Measurements from ENCODE around the gene WASF3. TPM values are rescaled to one million over a fixed set of nuclear protein-coding genes. Genes with fewer than 3 reads are reported as not detected.

WASF3 gene
- total and polyA plus RNA-seq, 10 of the 15 experiments (the other 5 are each of a cell fraction or from before 2014, with no cell fraction given), result under 0.01 to 0.10 (median 0.01) TPM; not detected in 7

DNA sequence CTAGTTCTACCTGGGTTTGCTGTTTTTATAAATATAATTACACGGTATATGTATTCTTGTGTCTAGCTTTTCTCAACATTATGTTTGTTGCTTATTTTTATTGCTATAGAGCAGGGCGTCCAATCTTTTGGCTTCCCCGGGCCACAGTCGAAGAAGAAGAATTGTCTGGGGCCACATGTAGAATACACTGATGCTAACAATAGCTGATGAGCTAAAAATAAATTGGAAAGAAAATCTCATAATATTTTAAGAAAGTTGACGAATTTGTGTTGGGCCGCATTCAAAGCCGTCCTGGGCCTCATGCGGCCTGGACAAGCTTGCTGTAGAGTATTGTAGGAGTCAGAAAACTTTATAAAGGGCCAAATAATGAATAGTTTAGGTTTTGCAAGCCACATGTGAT, 169.2 kb downstream of the WASF3 start (continued):
- no peak for TF ChIP-seq CBX3 (IDR thresholded peaks at IDR 0.05; ENCODE audit: borderline replicate concordance, low read depth)
- no peak for TF ChIP-seq RUNX3 (IDR thresholded peaks at IDR 0.05; ENCODE audit: low read length)
- no peak for TF ChIP-seq FOXK2 (IDR thresholded peaks at IDR 0.05)
- TF ChIP-seq, protein P1, sequence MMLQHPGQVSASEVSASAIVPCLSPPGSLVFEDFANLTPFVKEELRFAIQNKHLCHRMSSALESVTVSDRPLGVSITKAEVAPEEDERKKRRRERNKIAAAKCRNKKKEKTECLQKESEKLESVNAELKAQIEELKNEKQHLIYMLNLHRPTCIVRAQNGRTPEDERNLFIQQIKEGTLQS (IDR thresholded peaks at IDR 0.05; ENCODE audit: borderline replicate concordance, extremely low read depth, low read depth, low read length), result no peak
- no peak for TF ChIP-seq ZSCAN29 (IDR thresholded peaks at IDR 0.05)

DNA sequence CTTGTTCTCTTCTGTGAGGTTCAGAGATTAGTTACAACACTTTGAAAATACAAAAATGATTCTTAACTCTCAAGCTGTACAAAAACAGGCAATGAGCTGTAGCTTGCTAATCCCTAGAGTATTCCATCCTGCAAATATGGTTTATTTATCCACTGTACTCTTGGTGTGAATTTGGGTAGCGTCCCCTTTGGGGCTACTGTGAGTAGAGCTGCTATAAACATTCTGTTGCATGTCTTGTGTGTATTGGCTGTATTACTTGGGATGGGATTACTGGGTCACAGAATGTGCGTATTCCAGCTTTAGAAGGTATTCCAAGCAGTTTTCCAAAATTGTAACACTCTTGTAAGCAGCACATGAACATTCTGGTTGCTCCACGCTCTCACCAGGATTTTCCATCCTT, 169.6 kb downstream of the WASF3 start:
- intact Hi-C loops (cut with micrococcal nuclease; ENCODE audit: unreplicated experiment) (no loop called here), in situ Hi-C loops (cut with MboI) (no loop called here)
- no peak for FAIRE-seq
- H3K9me3 ChIP-seq (replicated peaks; ENCODE audit: control insufficient read depth, insufficient read depth, low read length), result no peaks in the 10 kb centered on the region
- no peak for ATAC-seq
- CTCF ChIA-PET, result no interaction called here
- POLR2A ChIA-PET, result no interaction called here
- H3K27ac ChIP-seq (ENCODE audit: control insufficient read depth, insufficient read depth), result no peak overlapping the region
- H4K20me1 ChIP-seq (ENCODE audit: control insufficient read depth, insufficient read depth), result no peaks in the 10 kb centered on the region
- no peaks in the 10 kb centered on the region for H3K4me1 ChIP-seq (ENCODE audit: control insufficient read depth, insufficient read depth, low read length)
- no peaks in the 10 kb centered on the region for H3K79me2 ChIP-seq (ENCODE audit: control insufficient read depth, insufficient read depth, low read length)
- no TSS peak for BruUV-seq (replicated peaks)
- H3K4me3 ChIP-seq, result no peak overlapping the region
- SMC1A ChIA-PET (ENCODE audit: uncharacterized antibody, unreplicated experiment), result no interaction called here
- RAD21 ChIA-PET (ENCODE audit: unreplicated experiment), result no interaction called here
- WGBS (ENCODE audit: insufficient coverage, insufficient replicate concordance, low lambda C conversion rate, missing lambda C conversion rate), result 2% methylated on average over 3 of the region's 3 CpGs
- DNase-seq (ENCODE audit: low read depth, low spot score), result no peak
- H3K27me3 ChIP-seq (replicated peaks in 1 of 2; ENCODE audit: control insufficient read depth in 2 of 2, insufficient read depth in 2 of 2, low read length in 1 of 2), result no peaks in the 10 kb centered on the region
- TF ChIP-seq, protein P2, sequence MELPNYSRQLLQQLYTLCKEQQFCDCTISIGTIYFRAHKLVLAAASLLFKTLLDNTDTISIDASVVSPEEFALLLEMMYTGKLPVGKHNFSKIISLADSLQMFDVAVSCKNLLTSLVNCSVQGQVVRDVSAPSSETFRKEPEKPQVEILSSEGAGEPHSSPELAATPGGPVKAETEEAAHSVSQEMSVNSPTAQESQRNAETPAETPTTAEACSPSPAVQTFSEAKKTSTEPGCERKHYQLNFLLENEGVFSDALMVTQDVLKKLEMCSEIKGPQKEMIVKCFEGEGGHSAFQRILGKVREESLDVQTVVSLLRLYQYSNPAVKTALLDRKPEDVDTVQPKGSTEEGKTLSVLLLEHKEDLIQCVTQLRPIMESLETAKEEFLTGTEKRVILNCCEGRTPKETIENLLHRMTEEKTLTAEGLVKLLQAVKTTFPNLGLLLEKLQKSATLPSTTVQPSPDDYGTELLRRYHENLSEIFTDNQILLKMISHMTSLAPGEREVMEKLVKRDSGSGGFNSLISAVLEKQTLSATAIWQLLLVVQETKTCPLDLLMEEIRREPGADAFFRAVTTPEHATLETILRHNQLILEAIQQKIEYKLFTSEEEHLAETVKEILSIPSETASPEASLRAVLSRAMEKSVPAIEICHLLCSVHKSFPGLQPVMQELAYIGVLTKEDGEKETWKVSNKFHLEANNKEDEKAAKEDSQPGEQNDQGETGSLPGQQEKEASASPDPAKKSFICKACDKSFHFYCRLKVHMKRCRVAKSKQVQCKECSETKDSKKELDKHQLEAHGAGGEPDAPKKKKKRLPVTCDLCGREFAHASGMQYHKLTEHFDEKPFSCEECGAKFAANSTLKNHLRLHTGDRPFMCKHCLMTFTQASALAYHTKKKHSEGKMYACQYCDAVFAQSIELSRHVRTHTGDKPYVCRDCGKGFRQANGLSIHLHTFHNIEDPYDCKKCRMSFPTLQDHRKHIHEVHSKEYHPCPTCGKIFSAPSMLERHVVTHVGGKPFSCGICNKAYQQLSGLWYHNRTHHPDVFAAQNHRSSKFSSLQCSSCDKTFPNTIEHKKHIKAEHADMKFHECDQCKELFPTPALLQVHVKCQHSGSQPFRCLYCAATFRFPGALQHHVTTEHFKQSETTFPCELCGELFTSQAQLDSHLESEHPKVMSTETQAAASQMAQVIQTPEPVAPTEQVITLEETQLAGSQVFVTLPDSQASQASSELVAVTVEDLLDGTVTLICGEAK (IDR thresholded peaks at IDR 0.05; ENCODE audit: borderline replicate concordance), result no peak
- TF ChIP-seq NRF1 (conservative IDR thresholded peaks at IDR 0.05; ENCODE audit: low read depth, low read length) (no peak), CREB1 (IDR thresholded peaks at IDR 0.05; ENCODE audit: low read depth) (no peak), ZNF24 (IDR thresholded peaks at IDR 0.05) (no peak), MEF2A (IDR thresholded peaks at IDR 0.05; ENCODE audit: insufficient read depth, low read depth, low read length) (no peak), GATAD2B (conservative IDR thresholded peaks at IDR 0.05; ENCODE audit: low read depth) (no peak), CHD1 (IDR thresholded peaks at IDR 0.05; ENCODE audit: low read depth, low read length) (no peak)
- H2AFZ ChIP-seq (ENCODE audit: control insufficient read depth, low read depth, low read length), result no peak overlapping the region
- H3K36me3 ChIP-seq (ENCODE audit: control insufficient read depth in 2 of 2, insufficient read depth in 2 of 2, low read length in 1 of 2), result no peaks in the 10 kb centered on the region
- no peak overlapping the region for H3K9ac ChIP-seq (ENCODE audit: control insufficient read depth, insufficient read depth, low read length)
- no peak overlapping the region for H3K4me2 ChIP-seq (ENCODE audit: control insufficient read depth, insufficient read depth)
